HepG2 (cell line): ENCODE results near the gene NRBP1. TPM values are rescaled to one million over a fixed set of nuclear protein-coding genes. Genes with fewer than 3 reads are reported as not detected.
A peak's percentile ranks its signal among the peaks of the same experiment; 100 is the strongest.

Experiments used
- FOXP1 ChIP-seq, 2 experiments: fragments of 450-650 bp in 1 of 2; IDR thresholded peaks; 2 replicates each; pipeline ENCODE4 v1.6.1; 2017 to 2018; ENCODE audit warnings: antibody characterized with exemption in 1 of 2
- HNRNPK ChIP-seq: fragments of 200-400 bp; formaldehyde crosslinking; IDR thresholded peaks from 2 replicates; pipeline ENCODE4 v1.6.1; 2018; ENCODE audit warnings: low read length, low read depth, moderate library complexity, mild to moderate bottlenecking; ENCODE audit not compliant: poor library complexity, severe bottlenecking
- ISL2 ChIP-seq: sonication (generic); formaldehyde crosslinking; IDR thresholded peaks from 2 replicates; pipeline ENCODE4 v1.5.0; 2020; ENCODE audit warnings: missing genetic modification reagents
- KLF16 ChIP-seq, 2 experiments: sonication (generic) in 1 of 2; formaldehyde crosslinking in 1 of 2; IDR thresholded peaks; 2 replicates each; pipeline versions ENCODE4 v1.6.1 to v1.8.0; 2016 to 2023; ENCODE audit warnings: missing genetic modification reagents in 2 of 2, missing compliant biosample characterization in 1 of 2
- NFIC ChIP-seq: IDR thresholded peaks from 2 replicates; pipeline ENCODE4 v1.6.1; 2012; ENCODE audit warnings: mild to moderate bottlenecking, low read length, inconsistent platforms
- ZFP91 ChIP-seq: sonication (generic); formaldehyde crosslinking; IDR thresholded peaks from 2 replicates; pipeline ENCODE4 v1.9.0; 2022; ENCODE audit warnings: missing genetic modification reagents, mild to moderate bottlenecking, borderline replicate concordance
- ZFX ChIP-seq: sonication (generic); formaldehyde crosslinking; IDR thresholded peaks from 2 replicates; pipeline ENCODE4 v1.4.0; 2020; ENCODE audit warnings: mild to moderate bottlenecking, low read depth, missing genetic modification reagents, moderate library complexity
- ZMYM3 ChIP-seq: sonication (generic); formaldehyde crosslinking; IDR thresholded peaks from 2 replicates; pipeline ENCODE4 v1.5.1; 2020; ENCODE audit warnings: mild to moderate bottlenecking, missing genetic modification reagents
- ZNF10 ChIP-seq: sonication (generic); formaldehyde crosslinking; IDR thresholded peaks from 2 replicates; pipeline ENCODE4 v1.4.0; 2020; ENCODE audit warnings: mild to moderate bottlenecking, low read depth, missing genetic modification reagents, borderline replicate concordance
- ZNF101 ChIP-seq: sonication (generic); formaldehyde crosslinking; IDR thresholded peaks from 2 replicates; pipeline ENCODE4 v1.4.0; 2020; ENCODE audit warnings: mild to moderate bottlenecking, low read depth, missing genetic modification reagents, borderline replicate concordance
- ZNF543 ChIP-seq: sonication (generic); formaldehyde crosslinking; IDR thresholded peaks from 2 replicates; pipeline ENCODE4 v1.4.0; 2020; ENCODE audit warnings: mild to moderate bottlenecking, missing genetic modification reagents
- ZNF605 ChIP-seq: sonication (generic); formaldehyde crosslinking; IDR thresholded peaks from 2 replicates; pipeline ENCODE4 v1.8.0; 2022; ENCODE audit warnings: mild to moderate bottlenecking, missing genetic modification reagents
- ZNF670 ChIP-seq: sonication (generic); formaldehyde crosslinking; IDR thresholded peaks from 2 replicates; pipeline ENCODE4 v1.8.0; 2022; ENCODE audit warnings: mild to moderate bottlenecking, missing genetic modification reagents, borderline replicate concordance
- ZSCAN20 ChIP-seq: sonication (generic); formaldehyde crosslinking; IDR thresholded peaks from 2 replicates; pipeline ENCODE4 v1.4.0; 2020; ENCODE audit warnings: missing genetic modification reagents, mild to moderate bottlenecking, borderline replicate concordance
- polyA plus RNA-seq, 8 experiments: library from polyadenylated mRNA; depleted of rRNA in 3 of 8; stranded (reverse) in 7 of 8; unstranded in 1 of 8; fragments of >200 nt; fragmentation: Illumina TruSeq in 4 of 8; extraction: Trizol in 4 of 8; gene quantifications; 2 replicates each; pipeline versions ENCODE4 v1.2.1 to v1.2.3, GENCODE V29; 2011 to 2016; ENCODE audit warnings: low read depth in 4 of 8, missing spikeins in 1 of 8, mixed read lengths in 1 of 8; ENCODE audit not compliant: insufficient read depth in 1 of 8
- total RNA-seq, 5 experiments: library from RNA; depleted of rRNA; stranded (reverse); fragments of >200 nt; fragmentation: Illumina TruSeq; extraction: Trizol; gene quantifications; 2 replicates each; pipeline ENCODE4 v1.2.3, GENCODE V29; 2016; ENCODE audit warnings: low read depth in 1 of 5
- TF ChIP-seq, protein P1 (sequence below): IDR thresholded peaks from 2 replicates; pipeline ENCODE4 v1.6.1; 2016; ENCODE audit warnings: missing compliant biosample characterization, missing genetic modification reagents, borderline replicate concordance
- TF ChIP-seq, protein P2 (sequence below): sonication (generic); formaldehyde crosslinking; IDR thresholded peaks from 2 replicates; pipeline ENCODE4 v1.5.0; 2020; ENCODE audit warnings: mild to moderate bottlenecking, missing genetic modification reagents
- TF ChIP-seq, protein P3 (sequence below): IDR thresholded peaks from 2 replicates; pipeline ENCODE4 v1.6.1; 2012; ENCODE audit warnings: inconsistent platforms
- TF ChIP-seq, protein P4 (sequence below): sonication (generic); formaldehyde crosslinking; IDR thresholded peaks from 2 replicates; pipeline ENCODE4 v1.4.0; 2020; ENCODE audit warnings: missing genetic modification reagents

NRBP1 gene
- total and polyA plus RNA-seq, 2 of the 13 experiments (the other 11 are each of a cell fraction or from before 2014, with no cell fraction given): 165 to 240 TPM

- peak in 1 of 2 experiments; percentile 96; a peak in 2 of 4 replicates for TF ChIP-seq KLF16 (CRISPR knock-in tag; IDR thresholded peaks at IDR 0.05)
- TF ChIP-seq NFIC: peak; percentile 66; the same call in 1 of the 2 replicates
- TF ChIP-seq ZNF670 (CRISPR knock-in tag): peak; percentile 66; the same call in 1 of the 2 replicates
- TF ChIP-seq FOXP1 (IDR thresholded peaks at IDR 0.05): no peak
- no peak for TF ChIP-seq FOXP1 (CRISPR knock-in tag; IDR thresholded peaks at IDR 0.05)
- peak; percentile 85 for TF ChIP-seq ZFP91 (CRISPR knock-in tag)
- TF ChIP-seq ZNF605 (CRISPR knock-in tag): peak; percentile 67
- TF ChIP-seq, protein P1, sequence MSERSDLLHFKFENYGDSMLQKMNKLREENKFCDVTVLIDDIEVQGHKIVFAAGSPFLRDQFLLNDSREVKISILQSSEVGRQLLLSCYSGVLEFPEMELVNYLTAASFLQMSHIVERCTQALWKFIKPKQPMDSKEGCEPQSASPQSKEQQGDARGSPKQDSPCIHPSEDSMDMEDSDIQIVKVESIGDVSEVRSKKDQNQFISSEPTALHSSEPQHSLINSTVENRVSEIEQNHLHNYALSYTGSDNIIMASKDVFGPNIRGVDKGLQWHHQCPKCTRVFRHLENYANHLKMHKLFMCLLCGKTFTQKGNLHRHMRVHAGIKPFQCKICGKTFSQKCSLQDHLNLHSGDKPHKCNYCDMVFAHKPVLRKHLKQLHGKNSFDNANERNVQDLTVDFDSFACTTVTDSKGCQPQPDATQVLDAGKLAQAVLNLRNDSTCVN: peak; percentile 37; the same call in 1 of the 2 replicates
- peak; percentile 96 for TF ChIP-seq HNRNPK
- TF ChIP-seq ZNF101 (CRISPR knock-in tag): no peak; the same call in 1 of the 2 replicates
- TF ChIP-seq ZMYM3 (CRISPR knock-in tag): peak; percentile 56; the same call in 1 of the 2 replicates
- TF ChIP-seq ZNF543 (CRISPR knock-in tag): 0 out of 2 replicates have a peak, but pooled peaks have one; percentile 85
- TF ChIP-seq, protein P2, sequence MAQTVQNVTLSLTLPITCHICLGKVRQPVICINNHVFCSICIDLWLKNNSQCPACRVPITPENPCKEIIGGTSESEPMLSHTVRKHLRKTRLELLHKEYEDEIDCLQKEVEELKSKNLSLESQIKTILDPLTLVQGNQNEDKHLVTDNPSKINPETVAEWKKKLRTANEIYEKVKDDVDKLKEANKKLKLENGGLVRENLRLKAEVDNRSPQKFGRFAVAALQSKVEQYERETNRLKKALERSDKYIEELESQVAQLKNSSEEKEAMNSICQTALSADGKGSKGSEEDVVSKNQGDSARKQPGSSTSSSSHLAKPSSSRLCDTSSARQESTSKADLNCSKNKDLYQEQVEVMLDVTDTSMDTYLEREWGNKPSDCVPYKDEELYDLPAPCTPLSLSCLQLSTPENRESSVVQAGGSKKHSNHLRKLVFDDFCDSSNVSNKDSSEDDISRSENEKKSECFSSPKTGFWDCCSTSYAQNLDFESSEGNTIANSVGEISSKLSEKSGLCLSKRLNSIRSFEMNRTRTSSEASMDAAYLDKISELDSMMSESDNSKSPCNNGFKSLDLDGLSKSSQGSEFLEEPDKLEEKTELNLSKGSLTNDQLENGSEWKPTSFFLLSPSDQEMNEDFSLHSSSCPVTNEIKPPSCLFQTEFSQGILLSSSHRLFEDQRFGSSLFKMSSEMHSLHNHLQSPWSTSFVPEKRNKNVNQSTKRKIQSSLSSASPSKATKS (CRISPR knock-in tag): 0 out of 2 replicates have a peak, but pooled peaks have one; percentile 92
- TF ChIP-seq, protein P3, sequence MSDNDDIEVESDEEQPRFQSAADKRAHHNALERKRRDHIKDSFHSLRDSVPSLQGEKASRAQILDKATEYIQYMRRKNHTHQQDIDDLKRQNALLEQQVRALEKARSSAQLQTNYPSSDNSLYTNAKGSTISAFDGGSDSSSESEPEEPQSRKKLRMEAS: peak; percentile 56
- peak; percentile 71; the same call in 1 of the 2 replicates for TF ChIP-seq ZSCAN20 (CRISPR knock-in tag)
- peak; percentile 90 for TF ChIP-seq ZFX (CRISPR knock-in tag)
- TF ChIP-seq ISL2 (CRISPR knock-in tag): peak; percentile 81
- no peak for TF ChIP-seq ZNF10 (CRISPR knock-in tag)
- TF ChIP-seq, protein P4, sequence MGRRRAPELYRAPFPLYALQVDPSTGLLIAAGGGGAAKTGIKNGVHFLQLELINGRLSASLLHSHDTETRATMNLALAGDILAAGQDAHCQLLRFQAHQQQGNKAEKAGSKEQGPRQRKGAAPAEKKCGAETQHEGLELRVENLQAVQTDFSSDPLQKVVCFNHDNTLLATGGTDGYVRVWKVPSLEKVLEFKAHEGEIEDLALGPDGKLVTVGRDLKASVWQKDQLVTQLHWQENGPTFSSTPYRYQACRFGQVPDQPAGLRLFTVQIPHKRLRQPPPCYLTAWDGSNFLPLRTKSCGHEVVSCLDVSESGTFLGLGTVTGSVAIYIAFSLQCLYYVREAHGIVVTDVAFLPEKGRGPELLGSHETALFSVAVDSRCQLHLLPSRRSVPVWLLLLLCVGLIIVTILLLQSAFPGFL: peak; percentile 82; the same call in 1 of the 2 replicates
Observed at GRCh38 chr2:27428213-27428977, at the start of gene NRBP1 (continued).
